Dermis lymphatic vessel endothelial cell (primary cell): Measurements from ENCODE around the gene CACUL1. TPM values are rescaled to one million over a fixed set of nuclear protein-coding genes. Genes with fewer than 3 reads are reported as not detected.

ENCODE experiments used
- total RNA-seq: library from RNA; depleted of rRNA; stranded (reverse); fragments of >200 nt; gene quantifications from 2 replicates; pipeline ENCODE4 v1.2.1, GENCODE V29; 2014

Gene CACUL1
- total RNA-seq: 28.1 and 34.6 TPM in 2 replicates

DNA sequence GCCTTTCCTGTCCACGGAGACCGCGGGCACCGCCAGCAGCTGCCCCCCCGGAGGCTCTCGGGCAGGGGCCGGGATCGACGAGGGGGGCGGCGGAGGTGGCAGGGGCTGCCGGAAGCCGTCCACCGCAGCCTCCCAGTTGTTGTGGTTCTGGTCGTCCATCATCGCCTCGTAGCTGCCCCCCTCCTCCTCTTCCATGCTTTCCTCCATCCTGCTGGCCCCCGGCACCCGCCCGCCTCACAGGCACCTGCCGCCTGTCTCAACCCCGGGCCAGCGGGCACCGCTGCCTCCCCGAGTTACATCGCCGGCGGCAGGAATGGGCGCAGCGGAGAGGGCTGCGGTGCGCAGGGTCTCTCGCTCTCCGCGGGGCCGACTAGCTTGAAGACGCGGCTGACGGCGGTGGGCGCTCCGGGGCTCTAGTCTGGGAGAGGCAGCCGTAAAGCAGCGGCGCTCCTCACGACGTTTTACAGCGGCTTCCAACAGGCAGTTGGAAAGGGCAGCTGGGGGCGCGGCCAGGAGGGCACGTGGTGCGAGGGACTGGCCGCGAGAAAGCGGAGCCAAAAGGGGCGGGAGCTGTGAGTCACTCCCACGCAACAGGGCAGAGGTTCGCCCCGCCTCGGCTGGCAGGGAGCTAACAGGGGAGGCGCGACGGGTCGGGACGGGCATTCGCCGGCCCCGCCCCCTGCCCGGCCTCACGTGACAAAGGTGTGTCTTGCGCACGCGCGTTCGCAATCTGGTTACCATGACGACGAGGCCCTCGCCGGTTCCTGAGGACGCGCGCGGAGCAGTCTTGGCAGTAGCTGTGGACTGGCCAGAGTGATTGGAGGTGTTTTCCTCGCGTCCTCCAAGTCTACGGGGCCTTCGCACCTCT, at the start of gene CACUL1:
Gene CACUL1, minus strand, starts transcription at position 415 of the 868 bp plus-strand sequence. Its CDS starts 208 bp downstream, at position 207.

Other genes starting within 250 kb of the CACUL1 start
- not detected in 2 replicates for gene PRLHR, start 159.3 kb downstream of the CACUL1 start, total RNA-seq